HG03103 (cell line): ENCODE measurements around the gene TAF10.

Experiments
- ATAC-seq: cut with Tn5 transposase; IDR thresholded peaks from one replicate; pipeline ENCODE4 v1.9.1; 2021; ENCODE audit warnings: low read depth; ENCODE audit not compliant: unreplicated experiment

The TAF10 gene

DNA sequence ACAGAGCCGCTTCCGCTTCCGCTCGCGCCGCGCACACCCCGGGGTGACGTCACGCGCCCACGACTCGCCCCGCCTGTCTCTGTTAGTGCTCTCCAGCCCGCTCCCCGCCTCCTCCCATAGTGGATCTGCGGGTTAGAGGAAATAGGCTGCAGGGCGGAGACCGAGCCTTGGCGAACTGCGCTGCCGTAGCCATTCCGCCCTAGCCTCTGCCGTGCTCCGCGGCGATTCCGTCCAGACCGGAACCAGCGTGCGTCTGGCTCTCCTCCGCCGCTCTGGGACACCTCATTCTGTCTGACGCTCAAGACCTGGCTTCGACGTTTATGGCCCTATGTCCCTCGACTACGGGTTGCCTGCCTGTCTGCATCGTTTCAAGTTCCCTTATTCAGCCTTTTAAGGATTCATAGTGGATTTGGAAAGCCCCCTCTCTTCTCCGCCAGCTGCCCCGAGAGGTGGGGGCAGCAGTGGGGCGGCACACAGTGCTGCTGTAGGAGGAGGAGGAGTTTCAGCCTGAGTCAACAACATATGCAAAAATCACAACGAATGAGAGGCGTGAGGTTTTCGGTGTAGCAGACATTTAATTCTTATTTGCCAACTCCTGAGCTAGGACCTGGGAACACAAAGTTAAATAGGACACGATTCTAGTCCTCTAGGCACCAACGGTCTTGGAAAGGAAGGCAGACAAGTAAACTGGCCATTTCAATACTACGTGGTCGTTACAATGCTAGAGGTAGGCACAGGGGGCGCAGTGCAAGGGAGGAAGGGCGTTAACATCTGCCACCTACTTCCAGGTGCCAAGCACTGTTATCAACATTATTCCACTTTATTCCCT is at the start of gene TAF10:
TAF10 (minus strand) TSS at position 4 of the 829 bp plus-strand sequence. CDS start 27 bp downstream, outside the sequence.
- ATAC-seq: peak; percentile 75

DNA sequence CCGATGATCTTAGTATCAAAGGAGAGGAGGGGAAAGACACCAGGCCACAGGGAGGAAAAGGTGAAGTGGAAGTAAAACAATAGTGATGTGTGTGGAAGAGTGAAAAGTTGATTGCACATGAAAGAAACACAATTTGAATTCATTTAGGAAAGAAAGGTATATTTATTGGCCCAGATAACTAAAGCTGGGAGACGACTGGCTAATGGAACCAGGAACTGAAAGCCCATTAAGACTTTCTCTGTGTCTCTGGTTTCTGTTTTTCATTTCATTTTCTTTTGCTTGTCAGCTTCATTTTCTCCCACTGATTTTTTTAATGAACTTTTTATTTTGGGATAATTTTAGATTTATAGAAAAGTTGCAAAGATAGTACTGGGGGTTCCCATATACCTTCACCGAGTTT is 48.7 kb upstream of the TAF10 start:
- ATAC-seq: no peak

GRCh38 chr11:6658647-6659046 is 46.6 kb upstream of the TAF10 start:
- no peak for ATAC-seq

DNA sequence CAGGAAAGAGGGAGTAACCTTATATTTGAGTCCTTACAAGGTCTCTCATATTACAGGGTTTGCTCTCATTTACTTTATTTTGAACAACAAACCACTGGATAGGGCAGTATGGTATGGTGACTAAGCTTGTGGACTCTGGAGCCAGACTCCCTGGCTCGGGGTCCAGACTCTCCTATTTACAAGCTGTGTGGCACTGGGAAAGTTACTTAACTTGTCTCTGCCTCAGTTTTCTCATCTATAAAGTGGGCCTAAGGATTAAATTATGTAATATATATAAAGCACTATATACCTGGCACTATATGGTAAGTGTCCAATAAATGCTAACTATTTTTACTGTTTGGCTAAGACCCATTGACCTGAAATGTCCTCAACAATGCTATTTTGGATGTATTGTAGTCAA is 45.3 kb upstream of the TAF10 start:
- no peak for ATAC-seq

- no peak for ATAC-seq
These were observed 44.9 kb upstream of the TAF10 start for GRCh38 chr11:6656936-6657335.

GRCh38 chr11:6656584-6656915 is 44.5 kb upstream of the TAF10 start:
- ATAC-seq: no peak

DNA sequence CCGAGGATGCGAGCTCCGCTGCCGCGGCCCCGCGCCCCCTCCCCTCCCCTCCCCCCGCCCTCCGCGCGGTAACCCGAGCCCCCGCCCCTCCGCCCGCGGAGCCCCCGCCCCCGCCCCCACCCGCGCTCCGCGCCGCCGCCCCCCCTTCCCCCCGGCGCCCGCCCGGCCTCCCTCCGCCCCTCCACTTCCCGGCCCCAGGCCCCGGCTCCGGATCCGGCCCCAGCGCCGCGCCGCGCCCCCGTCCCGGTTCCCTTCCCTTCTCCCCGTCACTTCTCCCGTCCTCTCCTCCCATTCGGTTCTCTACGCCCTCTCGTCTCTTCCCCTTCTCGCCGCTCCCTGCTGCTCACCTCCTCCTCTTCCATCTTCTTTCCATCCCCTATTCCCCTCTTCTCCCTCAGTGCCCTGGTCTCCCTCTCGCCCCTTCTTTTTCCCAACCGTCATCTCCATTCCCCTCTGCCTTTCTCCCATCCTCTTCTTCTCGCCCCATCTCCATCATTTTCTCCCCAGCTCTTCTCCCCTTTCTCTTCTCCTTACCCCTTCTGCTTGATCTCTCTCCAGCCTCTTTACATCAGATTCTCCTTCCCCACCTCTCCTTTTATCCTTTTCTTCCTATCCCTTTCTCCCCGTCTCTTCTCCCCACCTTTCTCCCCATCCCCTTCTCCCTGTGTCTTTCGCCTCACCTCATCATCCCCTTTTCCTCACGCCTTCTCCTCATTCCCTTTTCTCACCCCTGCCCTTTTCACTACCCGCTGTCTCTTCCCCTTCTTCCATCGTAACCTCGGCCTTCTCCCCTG is 44.0 kb upstream of the TAF10 start, which contains the start of gene DCHS1:
DCHS1 (minus strand) TSS at position 20 of the 794 bp plus-strand sequence. CDS start 14,196 bp downstream, outside the sequence.
- ATAC-seq: no peak

GRCh38 chr11:6655020-6655789 is 43.2 kb upstream of the TAF10 start:
- no peak for ATAC-seq

GRCh38 chr11:6654281-6655019 is 42.4 kb upstream of the TAF10 start:
- no peak for ATAC-seq

- no peak for ATAC-seq
These were observed 41.6 kb upstream of the TAF10 start for GRCh38 chr11:6653656-6654055.

DNA sequence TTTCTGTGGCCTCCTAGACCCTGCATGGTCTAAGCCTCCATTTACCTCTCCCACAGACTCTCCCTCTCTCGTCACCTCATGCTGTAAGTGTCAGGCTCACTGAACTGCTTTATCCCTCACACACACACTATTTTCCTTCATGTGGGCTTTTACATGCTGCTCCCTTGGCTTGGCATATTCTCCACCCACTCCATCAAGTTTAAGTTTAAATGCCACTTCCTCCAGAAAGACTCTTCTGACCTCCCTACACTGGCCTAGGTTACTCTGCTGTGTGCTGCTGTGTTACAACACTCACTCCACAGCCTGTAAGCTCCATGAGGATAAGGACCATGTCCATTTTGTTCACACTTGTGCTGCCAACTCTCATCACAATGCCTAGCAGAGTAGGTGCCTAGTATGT is 41.1 kb upstream of the TAF10 start:
- no peak for ATAC-seq

GRCh38 chr11:6652182-6652581 is 40.2 kb upstream of the TAF10 start:
- ATAC-seq: no peak

GRCh38 chr11:6650980-6651379 is 39.0 kb upstream of the TAF10 start:
- ATAC-seq: no peak

- ATAC-seq: no peak
These were observed 38.1 kb upstream of the TAF10 start for GRCh38 chr11:6650104-6650503.

DNA sequence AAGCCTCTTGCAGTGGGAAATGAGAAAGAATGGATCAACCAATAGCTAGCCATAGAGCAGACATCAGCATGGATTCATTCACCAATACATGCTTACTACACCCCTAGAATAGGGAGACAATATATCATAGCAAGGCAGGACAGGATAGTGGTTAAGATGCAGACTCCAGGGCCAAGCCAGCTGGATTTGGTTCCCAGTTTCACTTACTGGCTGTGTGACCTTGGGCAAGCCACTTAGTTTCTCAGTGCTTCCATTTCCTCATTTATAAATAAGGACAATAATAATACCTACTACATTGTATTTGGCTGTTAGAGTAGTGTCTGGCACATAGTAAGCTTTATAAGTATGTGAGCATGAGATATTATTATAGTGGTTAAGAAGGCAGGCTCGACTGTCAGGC is 36.5 kb upstream of the TAF10 start:
- ATAC-seq: no peak

DNA sequence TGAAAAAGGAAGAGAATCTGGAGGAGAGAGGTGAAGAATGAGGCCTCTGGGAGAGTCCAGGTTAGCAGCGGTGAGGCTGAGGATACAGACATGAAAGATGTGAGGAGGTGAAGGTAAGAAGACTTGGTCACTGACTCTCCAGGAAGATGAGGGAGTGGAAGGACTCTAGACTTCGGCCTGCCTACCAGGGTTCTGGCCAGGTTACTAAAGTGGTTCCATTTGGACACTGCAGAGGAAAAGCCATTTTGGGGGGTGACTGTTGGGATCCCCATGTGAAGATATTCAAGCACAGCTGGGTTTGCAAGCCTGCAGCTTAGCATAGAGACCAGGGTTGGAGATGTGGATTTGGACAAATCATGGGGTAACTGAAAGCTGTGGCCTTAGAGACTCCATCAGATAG is 35.8 kb upstream of the TAF10 start:
- ATAC-seq: no peak

- peak; percentile 92 for ATAC-seq
These were observed 35.1 kb upstream of the TAF10 start for GRCh38 chr11:6646918-6647679.

GRCh38 chr11:6646576-6646917 is 34.5 kb upstream of the TAF10 start:
- peak; percentile 1 for ATAC-seq

GRCh38 chr11:6646071-6646470 is 34.1 kb upstream of the TAF10 start:
- ATAC-seq: no peak

GRCh38 chr11:6642957-6643356 is 30.9 kb upstream of the TAF10 start:
- no peak for ATAC-seq
